GM21528 (cell line): Measurements from ENCODE around the gene ST3GAL3.
"Not testable (repeated sequence)": the region's sequence is repeated elsewhere in the genome, so short reads cannot be mapped to it uniquely, and the experiment has no call there.

Experiments used
- ATAC-seq: cut with Tn5 transposase; IDR thresholded peaks from one replicate; pipeline ENCODE4 v1.9.1; 2021; ENCODE audit warnings: mild to moderate bottlenecking, moderate library complexity; ENCODE audit not compliant: unreplicated experiment, low FRiP score

ST3GAL3 gene

DNA sequence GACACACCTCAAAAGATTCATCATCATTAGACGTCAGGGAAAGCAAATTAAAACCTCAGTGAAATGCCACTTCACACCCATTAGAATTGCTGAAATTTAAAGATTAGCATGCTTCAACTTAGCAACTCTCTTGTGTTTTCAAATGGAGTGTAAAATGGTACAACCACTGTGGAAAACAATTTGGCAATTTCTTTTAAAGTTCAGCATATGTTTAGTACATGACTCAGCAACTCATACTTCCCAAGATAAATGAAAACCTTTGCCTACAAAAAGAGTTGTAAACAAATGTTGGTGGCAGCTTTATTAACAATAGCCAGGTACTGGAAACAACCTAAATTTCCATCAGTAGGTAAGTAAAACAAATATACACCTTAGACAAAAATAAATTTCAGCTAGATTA, 42.7 kb downstream of the ST3GAL3 start:
- no peak for ATAC-seq

DNA sequence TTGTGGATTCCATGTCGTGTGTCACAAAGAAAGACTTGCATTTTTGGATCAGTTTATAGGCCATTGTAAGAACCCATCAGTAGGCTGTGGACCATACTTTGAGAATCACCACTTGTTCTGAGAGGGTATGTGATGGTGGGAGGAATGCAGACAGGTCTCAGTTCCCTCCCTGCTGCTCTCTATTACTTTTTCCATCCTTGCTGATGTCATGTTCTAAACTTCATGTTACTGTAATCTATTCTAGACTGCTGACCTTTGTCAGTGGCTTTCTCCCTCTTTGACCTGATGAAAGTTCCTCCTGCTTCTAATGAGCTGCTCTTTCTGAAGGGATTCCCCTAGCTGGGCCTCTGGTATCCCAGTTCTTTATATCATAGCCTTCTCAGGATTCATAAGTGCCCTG, 46.1 kb downstream of the ST3GAL3 start:
- ATAC-seq, result no peak

DNA sequence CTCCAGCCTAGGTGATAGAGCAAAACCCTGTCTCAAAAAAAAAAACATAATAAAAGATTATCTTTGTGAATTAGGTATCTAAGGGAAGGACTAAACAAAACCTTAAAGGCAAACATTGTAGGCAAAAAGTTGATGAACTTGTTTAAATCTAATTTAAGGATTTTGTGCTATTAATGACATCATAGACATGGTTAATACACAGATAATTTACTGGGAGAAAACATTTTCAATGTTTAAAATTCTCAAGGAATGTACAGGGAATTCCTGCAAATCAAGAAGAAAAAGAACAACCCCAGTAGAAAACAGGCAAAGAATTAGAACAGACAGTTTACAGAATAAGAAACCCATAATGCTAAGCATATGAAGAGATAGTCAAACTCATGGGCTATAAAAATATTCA, 47.6 kb downstream of the ST3GAL3 start:
- no peak for ATAC-seq

DNA sequence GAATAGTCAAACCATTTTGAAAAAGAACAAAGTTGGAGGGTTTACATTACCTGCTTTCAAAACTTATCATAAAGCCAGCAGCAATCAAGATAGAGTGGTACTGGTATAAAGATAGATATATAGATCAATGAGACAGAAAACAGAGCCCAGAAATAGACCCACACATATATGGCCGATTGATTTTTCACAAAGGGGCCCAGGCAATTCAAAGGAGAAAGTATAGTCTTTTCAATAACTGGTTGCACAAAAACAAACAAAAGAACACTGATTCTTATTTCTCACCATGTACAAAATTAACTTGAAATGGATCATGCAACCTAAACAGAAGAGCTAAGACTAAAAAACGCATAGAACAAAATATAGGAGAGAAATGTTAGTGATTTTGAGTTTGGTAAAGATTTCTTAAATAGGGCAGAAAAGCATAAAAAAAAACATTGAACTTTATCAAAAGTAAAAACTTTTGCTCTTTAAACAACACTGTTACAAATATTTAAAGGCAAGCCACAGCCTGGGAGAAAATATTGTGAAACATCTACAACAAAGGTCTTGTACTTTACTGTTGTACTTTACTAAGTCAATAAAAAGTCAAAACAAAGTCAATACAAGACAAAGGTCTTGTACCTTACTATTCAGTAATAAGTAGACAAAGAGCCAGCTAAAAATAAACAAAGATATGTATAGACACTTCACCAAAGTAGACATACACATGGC, 50.2 kb downstream of the ST3GAL3 start:
- ATAC-seq, result no peak

DNA sequence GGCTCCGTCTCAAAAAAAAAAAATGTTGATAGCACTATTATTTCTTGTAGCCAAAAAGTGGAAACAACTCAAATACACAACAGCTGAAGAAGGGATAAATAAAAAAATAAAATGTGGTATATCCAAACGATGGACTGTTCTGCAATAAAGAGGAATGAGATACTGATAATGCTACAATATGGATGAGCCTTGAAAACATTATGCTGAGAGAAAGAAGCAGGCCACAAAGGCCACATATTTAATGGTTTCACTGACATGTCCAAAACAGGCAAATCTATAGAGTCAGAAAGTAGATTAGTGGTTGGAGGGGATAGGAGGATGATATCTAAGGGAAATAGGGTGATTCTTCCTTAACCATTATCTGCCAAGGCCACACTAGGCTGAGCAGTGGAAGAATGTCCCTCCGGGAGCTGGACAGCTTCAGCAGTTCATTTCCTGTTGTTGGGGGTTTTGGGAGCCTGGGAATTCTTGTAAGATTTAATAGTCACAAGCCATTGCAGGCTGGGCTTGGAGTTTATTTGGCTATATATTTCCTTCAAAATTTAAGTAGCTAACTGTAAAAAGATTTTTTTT, 53.5 kb downstream of the ST3GAL3 start:
- ATAC-seq, result no peak

DNA sequence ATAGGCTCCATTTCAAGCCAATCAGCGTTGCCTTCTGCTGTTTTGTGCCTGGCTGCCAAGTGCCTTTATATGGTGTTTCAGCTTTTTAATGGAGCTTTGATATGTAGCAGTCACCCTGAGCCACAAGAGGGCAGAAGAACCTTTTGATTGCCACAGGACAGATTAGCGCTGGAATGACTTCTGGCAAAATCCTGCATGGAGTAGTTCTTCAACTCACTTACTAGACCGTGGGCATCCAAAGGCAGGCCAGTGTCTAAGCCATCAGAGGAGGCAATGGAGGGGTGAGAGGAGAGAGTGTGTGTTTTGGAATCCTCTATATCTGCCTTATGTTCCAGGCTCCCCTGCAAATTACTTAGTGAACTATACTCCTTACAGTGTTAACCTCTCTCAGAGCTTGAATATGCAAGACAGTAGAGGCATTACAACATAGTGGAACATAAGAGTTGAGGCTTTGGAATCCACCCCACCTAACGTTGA, 56.2 kb downstream of the ST3GAL3 start:
- no peak for ATAC-seq

DNA sequence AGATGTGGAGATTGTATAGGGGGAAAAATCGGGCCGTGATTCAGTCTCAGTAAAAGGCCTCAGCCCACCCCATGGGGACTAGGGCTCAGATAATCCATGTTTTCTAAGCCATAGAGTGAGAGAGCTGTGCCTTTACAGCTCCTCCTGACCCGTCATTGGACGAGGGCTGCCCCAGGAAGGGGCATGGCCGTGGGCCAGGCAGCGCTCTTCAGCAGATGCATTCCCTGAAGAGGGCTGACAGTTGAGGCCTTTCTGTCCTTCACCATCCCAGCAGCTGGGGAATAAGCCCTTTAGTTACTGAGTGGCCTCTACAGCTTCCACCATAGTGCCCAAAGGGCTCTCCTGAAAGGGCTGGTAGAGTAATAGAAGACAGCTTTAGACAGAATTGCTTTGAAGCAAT, 57.2 kb downstream of the ST3GAL3 start:
- no peak for ATAC-seq

DNA sequence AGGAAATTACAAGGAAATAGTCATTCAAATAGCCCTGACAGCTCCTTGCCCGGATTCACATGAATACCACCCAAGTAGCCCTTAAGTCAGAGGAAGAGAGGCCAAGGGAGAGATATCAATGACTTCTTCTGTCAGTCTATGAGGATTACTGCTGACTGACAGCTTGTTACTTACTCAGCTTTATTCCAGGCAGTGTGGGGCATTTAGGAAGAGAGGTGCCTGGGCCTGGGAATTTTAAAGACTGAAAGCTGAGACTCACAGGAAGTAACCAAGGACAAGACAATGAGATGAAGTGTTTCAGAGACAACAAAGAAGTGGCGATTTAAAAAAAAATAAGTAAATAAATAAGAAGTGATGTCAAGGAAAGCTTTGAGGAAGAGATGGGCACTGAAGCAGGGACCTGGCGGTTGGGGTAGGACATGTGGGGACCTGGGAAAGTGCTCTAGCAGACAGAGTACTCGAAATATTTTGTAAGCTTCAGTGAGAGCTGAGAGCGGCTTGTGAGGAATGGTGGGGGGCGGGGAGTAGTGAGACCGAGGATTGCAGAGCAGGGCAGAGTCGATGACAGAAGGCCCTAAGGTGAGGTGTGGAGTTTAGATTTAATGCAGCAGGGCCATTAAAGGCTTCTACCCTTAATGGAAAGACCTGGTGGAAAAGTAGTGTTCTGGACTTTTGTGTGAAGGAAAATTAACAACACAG, 58.9 kb downstream of the ST3GAL3 start:
- ATAC-seq, result no peak

DNA sequence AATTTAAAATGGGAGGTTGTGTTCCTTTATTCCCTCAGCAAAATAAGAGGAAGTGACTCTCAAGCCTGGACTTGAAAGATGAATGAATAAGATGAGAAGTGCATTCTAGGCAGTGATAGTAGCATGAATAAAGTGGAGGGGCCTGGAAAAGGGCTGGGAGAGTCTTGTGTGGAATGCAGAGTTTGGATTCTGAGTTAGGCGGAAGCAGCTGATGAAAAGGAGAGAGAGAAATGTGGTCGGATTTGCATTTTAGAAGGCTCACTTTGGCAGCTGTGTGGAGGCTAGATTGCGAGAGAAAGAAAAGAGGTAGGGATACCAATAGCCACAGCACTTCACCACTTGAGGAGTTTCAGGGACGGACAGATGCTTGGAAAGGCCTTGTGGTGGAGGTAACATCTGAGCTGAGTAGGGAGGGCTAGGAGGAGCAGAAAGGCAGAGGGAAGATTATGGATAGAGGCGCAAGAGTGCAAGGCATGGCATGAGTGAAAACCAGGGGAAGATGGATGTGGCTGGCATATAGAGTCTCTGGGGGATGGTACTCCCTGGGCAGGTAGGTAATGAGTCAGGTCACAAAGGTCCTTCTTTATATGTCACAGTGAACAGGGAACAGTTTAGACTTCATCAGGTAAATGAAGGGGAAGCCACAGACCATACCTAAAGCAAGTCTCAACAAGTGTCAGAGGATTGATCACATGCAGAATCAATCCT, 59.6 kb downstream of the ST3GAL3 start:
- no peak for ATAC-seq

DNA sequence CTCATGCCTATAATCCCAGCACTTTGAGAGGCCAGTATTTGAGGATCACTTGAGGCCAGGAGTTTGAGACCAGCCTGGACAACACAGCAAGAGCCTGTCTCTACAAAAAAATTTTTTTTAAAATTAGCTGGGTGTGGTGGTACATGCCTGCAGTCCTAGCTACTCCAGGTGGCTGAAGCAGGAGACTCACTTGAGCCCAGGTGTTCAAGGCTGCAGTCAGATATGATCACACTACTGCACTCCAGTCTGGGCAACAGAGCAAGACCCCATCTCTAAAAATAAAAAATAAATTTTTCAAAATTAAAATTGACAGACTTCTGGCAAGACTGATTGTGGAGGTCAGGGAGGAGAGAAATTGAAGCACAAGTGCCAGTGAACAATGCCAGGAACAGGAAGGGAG, 60.8 kb downstream of the ST3GAL3 start:
- ATAC-seq, result no peak

DNA sequence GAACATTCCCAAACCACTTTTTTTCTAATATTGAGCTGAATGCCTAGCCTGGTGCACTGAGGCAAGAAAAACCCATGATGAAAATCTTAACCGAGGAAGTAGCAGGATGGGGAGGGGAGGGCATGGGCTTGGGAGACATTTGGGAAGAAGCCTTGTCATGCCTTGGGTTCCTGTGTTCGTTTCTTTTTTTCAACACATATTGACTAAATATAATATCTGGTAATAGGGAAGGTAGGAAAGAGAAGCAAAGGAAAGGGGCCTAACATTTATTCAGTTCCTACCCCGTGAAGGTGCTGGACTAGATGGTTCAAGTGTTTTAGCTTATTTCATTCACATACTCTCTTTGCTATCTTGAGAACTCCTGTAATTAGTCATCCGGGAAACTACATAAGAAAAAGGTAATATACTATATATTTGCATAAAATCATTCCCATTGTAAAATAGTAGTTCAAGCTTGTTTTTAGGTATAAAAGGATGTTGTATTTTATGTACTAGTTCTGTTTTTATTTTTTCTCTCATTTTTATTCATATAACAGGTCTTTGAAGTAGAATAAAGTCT, 62.1 kb downstream of the ST3GAL3 start:
- ATAC-seq, result no peak

DNA sequence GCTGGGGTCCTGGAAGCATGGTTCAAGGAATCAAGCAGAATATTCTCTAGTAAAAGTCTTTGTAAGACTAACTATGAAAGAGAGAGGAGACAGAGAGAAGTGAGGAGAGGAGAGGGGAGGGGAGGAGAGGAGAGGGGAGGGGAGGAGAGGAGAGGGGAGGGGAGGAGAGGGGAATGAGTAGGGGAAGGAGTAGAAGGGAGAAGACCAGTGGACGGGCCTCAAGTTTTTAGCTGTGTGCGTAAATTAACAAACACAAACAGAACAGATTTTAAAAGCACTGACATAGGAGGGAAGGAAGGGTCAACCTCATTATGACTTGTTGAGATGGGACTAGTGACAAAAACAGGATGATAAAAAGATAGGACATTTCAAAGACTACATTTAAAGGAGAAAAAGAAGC, 62.8 kb downstream of the ST3GAL3 start:
- ATAC-seq, result no peak

DNA sequence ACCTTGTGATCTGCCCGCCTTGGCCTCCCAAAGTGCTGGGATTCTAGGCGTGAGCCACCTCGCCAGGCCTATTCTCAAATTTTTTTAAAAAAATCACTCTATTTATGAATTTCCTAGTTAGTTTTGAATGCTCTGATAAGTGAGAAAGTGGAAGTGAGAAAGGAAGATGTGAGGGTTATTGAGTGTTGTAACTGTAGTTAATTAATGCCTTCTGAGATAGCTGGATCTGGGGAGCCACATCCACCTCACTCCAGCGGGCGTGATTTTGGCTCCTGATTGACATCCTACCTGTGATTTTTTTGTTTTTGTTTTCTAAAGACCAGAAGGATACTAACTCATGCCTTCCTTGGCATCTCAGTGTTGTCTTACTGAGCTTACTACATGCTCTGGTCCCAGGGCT, 65.6 kb downstream of the ST3GAL3 start:
- ATAC-seq, result no peak

DNA sequence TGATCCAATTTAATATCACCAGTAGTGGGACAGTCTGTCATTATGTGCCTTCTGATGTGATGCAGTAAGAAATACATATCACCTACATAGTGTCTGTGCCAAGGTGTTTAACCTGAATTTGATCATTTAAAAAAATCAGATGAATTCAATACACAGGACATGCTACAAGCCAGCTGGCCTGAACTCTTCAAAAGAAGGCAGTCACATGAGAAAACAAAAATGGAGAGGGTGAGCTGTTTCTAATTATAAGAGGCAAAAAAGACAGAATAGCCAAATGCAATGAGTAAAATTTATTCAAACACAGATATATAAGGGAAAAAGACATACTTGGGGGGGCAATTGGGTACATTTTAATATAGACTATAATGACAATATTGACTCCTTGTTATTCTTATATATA, 66.5 kb downstream of the ST3GAL3 start:
- ATAC-seq, result no peak

DNA sequence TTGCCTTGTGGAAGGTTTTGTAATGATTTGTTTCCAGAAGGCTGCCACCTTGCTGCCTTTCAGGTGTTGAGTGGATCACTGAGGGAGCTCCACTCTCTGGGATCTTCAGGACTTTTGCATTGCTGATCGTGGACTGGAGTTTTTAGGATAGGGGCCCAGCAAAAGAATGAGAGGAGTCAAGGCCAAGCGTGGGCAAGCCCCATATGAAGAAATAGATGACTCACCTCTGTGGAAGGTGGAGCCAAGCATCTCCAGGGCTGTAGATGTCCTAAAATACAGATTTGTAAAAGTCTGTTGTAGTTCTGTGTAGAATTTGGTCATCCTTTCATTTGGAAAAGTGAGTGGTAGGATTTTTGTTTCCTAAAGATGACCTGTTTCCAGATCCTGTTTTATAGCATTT, 67.0 kb downstream of the ST3GAL3 start:
- no peak for ATAC-seq

DNA sequence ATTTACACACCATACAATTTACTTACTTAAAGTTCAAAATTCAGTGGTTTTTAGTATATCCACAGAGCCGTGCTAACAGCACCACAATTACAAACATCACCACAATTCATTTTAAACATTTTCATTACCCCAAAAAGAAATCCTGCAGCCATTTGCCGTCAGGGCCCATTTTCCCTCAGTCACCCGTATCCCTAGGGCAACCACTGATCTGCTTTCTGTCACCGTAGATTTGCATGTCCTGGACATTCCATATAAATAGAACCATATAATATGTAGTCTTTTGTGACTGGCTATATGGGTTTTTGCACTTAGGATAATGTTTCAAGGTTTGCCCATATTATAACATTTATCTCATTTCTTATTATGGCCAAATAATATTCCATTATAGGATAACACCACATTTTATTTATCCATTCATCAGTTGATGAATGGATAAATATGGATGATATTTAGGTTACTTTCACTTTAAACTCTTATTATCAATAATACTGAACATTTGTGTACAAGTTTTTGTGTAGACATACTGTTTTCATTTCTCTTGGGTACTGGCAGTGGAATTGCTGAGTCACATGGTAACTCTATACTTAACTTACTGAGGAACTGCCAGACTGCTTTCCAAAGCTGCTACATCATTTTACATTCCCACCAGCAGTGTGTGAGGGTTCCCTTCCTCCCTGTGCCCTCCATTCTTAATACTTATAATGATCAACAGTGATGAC, 68.9 kb downstream of the ST3GAL3 start:
- no peak for ATAC-seq

DNA sequence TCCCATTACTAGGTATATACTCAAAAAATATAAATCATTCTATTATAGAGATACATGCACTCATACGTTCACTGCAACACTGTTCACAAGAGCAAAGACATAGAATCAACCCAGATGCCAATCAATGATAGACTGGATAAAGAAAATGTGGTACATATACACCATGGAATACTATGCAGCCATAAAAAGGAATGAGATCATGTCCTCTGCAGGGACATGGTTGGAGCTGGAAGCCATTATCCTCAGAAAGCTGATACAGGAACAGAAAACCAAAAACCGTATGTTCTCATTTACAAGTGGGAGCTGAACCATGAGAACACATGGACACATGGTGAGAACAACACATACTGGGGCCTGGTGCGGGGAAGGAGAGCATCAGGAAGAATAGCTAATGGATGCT, 70.6 kb downstream of the ST3GAL3 start:
- not testable (repeated sequence) for ATAC-seq

DNA sequence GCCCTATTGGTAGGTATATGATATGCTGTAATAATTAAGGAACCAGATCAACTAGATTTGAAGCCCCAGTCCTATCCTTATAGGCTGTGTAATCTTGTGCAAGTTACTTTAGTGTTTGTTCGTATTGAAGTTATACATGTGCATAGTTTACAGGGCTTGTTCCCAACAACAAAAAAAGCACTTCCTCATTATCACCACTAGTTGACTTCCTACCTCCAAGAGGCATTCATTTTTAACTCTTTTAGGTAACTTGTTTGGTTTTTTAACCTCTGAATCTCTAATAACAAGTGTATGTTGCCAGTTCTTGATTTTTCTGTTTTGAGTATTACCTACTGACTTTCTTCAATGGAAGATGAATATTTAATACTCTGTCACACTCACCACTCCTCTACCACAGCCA, 71.9 kb downstream of the ST3GAL3 start:
- no peak for ATAC-seq

DNA sequence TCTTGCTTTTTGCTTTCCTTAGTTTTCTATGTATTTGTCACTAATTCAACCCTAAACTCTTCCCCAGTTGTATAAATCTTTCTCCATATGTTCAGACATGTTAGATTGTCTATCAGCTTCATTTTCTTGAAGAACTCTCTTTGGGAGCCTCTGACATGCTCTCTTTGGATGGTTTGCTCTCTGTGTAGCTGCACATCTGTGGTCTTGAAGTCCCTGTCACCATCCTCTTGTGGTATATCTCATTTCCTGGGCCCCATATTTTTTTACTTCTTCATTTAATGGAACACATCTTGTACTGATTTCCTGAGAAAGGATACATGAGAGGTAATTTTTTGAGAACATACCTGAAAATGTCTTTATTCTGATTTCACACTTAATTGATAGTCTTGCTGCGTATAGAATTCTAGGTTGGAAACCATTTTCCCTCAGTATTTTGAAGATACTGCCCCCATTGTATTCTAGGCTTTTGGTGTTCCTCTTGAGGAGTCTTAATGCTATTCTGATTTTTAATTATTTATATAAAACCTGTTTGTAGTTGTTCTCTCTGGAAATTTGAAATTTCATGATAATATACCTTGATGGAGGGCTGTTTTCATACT, 72.6 kb downstream of the ST3GAL3 start:
- ATAC-seq, result no peak

DNA sequence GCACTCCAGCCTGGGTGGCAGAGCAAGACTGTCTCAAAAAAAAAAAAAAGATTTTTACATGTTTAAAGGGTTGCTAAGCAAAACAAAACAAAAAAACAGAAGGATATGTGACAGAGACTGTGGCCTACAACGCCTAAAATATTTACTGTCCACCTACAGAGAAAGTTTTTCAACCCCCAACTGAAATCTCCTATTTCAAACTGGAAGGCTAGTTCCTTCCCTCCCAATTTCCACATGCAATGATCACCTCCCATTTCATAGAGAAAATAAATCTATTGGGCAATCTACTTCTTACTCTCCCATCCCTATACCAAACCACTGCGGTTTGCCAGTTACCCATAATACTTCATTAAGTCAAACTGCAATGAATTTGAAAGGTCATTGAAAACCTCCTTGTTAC, 74.2 kb downstream of the ST3GAL3 start:
- no peak for ATAC-seq
